Fibroblast of skin of left biceps (primary cell): ENCODE results near the gene TNFAIP3.

Source experiments
- DNase-seq, 2 experiments: peaks; one replicate each; pipeline ENCODE4 v3.0.0-alpha.2; 2013; ENCODE audit warnings: low read depth in 2 of 2

TNFAIP3 gene

GRCh38 chr6:137921823-137922222 is 54.8 kb downstream of the TNFAIP3 start:
- no peak for DNase-seq

GRCh38 chr6:137923866-137924653 is 57.0 kb downstream of the TNFAIP3 start:
- DNase-seq, result no peak

- DNase-seq, result no peak
Measured at GRCh38 chr6:137925141-137925698, 58.2 kb downstream of the TNFAIP3 start.

GRCh38 chr6:137926207-137926731 is 59.2 kb downstream of the TNFAIP3 start:
- peak; percentile 81 to 83 for DNase-seq

- no peak for DNase-seq
Measured at GRCh38 chr6:137926985-137927384, 59.9 kb downstream of the TNFAIP3 start.

GRCh38 chr6:137927777-137928218 is 60.7 kb downstream of the TNFAIP3 start:
- no peak for DNase-seq

- no peak for DNase-seq
Measured at GRCh38 chr6:137928286-137928685, 61.2 kb downstream of the TNFAIP3 start.

GRCh38 chr6:137931849-137932465 is 64.9 kb downstream of the TNFAIP3 start:
- DNase-seq, result no peak
